Stimulated activated CD4-positive, alpha-beta T cell treated with anti-CD3 and anti-CD28 coated beads, Interleukin-2, amount 100 ng/mL, for 4 hours (primary cell): Measurements from ENCODE around the gene PRELP.
A peak's percentile ranks its signal among the peaks of the same experiment; 100 is the strongest.
"Not testable (repeated sequence)": the region's sequence is repeated elsewhere in the genome, so short reads cannot be mapped to it uniquely, and the experiment has no call there.

ENCODE experiments used
- DNase-seq: peaks from one replicate; pipeline ENCODE4 v3.0.0-alpha.2; 2020; ENCODE audit warnings: low read depth

The PRELP gene

DNA sequence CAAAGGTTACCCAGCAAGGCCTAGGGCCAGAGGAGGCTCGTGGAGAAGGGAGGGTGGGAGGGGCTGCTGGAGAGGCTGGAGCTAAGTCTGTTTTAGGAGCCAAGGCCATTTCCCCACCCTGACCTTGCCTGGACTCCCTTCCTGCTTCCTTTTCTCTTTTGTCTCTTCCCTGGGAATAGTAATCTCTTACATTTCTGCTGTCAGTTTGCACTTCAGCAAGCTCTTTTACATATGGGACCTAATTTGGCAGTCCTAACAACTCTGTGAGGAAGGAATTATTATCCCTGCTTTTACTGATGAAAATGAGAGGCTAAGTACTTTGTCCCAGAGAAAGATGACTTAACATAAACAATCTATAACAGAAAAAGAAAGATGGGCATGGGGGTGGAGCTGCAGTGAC, 32.2 kb downstream of the PRELP start:
- no peak for DNase-seq

DNA sequence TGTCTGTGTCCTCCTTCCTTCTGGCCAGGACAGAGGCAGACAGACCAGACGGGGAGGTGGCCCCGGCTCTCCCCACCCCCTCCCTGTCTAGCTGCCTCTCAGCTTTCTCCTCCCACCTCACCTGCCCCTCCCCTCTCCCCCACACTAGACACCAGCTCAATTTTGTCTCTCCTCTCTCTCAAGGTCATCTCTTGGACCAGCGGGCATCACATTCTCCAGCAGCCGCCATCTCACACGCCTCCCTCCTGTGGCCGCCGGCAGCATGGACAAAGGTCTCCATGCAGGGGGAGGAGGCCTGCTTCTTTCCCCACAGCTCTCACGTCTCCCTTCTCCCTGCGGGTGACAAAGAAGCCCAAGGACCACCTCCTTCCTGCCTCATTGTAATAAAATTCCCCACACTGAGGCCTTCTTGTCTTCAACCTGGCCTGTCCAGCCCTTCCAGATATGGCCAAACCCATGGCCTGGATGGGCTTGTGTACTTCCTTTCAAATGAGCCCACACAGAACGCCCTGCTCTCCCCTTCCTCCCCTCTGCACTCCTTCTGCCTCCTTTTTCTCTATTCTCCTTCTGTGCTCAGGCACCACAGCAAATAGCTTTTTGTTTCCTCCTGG, 33.0 kb downstream of the PRELP start:
- DNase-seq: no peak

DNA sequence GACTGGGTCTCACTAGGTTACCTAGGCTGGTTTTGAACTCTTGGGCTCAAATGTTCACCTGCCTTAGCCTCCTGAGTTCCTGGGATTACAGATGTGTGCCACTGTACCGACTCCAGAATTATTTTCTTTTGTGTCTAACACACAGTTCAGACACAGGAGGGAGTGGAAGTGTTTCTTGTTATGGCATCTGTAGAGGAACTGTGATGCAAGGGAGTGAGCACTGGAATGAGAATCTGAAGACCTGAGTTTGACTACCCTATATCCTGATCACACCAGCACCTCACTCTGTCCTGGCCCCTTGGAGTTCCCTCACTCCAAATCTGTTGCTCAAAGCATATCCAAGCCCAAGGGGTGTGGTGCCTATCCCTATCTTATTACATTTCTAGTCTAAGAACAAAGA, 33.5 kb downstream of the PRELP start:
- no peak for DNase-seq

DNA sequence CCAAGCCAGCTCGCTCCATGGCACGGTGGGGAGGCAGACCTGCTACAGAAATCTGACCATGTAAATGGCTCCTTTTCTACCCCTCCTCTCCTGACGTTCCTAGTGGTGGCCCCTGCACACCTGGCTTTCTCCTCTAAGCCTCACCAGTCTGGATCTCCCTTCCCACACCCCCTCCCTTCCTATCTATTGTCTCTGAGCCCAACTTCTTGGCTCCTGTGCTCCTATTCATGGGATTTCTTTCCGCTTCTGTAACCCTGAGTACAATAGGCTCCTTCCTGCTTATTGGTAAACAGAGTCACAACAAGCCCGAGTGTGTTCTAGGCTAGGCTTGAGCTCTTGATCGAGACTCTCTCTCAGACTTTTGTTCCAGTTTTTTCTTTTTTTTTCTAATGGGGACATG, 35.9 kb downstream of the PRELP start:
- no peak for DNase-seq

DNA sequence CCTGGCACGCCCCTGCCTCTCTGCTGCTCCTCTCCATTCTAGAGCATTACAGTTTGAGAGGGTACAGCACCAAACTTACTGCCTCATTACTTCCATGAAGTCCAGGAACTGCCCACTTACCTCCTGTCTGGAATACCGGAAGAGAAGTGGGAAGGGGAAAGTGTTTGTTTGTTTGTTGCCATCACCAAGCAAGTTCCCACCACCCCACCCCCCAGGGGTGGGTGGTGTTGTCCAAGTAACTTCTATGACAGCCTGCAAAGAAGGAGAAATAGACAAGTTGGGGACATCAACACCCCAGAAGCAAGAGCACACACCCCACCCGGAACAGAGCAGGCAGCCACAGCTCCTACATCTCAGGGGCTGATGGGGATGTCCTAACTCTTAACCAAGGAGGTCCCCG, 36.3 kb downstream of the PRELP start:
- no peak for DNase-seq

DNA sequence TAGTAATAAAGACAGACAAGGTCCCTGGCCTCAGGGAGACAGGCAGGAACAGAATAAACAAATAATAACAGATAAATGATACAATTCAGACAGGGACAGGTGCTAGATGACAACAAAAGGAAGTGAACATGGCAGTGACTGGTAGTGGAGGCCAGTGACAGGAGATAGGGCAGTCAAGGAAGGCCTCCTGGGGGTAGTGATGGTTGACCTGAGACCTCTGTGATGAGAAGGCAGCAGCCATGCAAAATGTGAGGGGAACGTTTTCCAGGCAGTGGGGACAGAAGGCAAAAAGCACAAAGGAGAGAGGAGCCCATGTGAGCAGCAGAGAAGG, 36.9 kb downstream of the PRELP start:
- DNase-seq: no peak

DNA sequence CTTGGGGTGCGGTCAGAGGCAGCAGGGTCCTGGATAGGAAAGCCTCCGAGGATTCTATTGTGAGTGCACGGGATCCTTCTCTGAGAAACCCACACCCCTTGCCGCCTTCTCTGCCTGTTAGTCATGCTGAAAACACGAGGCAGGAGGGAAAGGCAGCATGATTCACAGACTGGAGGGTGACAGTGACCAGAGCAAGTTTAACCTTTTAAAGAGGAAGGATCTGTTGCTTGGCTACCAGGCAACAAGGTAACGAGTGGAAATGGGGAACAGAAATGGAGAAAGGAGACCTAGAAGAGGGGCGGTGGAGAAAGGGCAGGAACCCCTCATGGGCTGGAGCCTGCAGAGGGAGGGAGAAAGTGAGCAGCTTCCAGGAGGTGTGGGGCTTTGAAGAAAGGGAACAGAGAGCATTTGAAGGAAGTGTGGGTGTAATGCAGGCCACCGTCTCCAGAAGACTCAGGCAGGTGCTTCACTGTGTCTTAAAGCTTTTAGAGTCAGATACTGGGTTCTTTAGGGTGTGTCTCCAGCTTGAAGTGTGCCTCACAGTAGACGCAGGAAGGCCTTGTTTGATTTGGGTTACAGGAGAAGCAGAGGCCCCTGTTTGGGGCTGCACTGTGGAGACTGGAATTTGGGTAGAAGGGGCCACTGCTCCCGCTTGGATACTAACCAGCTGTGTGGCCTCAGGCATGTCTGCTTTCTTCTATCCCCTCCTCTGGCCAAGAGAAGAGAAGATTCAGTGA, 37.4 kb downstream of the PRELP start:
- DNase-seq: peak; percentile 51

DNA sequence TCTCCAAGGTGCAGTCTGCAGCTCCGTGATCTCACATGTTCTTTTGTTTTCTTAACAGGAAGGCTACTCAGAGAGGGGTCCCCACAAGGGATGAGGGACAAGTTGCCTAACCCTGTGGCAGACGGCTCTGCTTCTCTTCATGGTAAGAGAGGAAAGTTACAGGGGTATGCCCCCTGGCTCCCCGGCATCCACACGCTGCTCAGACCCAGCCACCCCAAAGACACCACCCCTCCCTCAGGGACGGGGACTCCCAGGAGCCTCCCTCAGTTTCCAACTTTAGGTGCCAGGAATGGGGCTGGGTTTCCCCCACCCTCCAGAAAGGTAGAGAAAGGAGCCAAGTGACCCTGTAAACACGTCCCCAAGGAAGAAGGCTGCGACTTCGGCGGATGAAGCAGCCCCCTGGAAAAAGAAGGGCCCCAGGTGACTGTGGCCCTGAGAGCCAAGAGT, 38.0 kb downstream of the PRELP start:
- no peak for DNase-seq

DNA sequence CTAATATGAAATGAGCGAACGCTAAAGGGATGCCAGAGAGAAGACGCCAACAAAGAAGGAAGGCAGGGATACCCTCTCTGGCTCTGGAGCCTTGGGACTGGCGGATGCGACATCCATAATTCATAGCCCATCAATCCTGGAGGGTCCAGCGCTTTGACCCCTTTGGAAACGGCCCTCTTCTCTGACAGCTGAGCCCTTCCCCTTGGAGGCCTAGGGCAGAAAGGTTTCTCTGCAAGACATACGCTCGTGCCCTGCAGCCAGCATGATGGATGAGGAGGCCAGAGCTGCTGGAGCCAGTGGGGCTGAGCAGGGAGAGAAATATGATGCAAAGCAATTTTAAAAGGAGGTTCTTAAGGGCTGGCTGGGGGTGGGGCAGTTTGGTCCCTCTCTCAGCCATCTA, 40.6 kb downstream of the PRELP start:
- no peak for DNase-seq

DNA sequence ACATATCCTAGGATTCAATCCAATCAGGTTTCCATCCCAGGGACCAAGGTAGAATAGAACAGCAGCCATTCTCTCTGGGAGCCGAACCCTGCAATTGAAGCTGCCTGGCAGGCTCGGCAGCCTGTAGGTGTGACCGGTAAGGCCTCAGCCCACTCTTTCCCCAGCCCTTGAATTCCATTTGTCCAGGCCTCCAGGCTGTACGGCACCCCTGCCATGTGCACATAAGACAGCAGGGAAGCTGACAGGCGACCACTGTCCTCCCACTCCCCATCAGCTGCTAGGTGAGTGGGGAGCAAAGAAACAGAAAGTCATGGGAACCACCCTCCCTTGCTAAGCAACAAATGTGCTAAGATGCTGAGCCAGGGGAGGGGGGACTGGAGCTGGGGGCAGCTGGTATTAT, 41.3 kb downstream of the PRELP start:
- no peak for DNase-seq

DNA sequence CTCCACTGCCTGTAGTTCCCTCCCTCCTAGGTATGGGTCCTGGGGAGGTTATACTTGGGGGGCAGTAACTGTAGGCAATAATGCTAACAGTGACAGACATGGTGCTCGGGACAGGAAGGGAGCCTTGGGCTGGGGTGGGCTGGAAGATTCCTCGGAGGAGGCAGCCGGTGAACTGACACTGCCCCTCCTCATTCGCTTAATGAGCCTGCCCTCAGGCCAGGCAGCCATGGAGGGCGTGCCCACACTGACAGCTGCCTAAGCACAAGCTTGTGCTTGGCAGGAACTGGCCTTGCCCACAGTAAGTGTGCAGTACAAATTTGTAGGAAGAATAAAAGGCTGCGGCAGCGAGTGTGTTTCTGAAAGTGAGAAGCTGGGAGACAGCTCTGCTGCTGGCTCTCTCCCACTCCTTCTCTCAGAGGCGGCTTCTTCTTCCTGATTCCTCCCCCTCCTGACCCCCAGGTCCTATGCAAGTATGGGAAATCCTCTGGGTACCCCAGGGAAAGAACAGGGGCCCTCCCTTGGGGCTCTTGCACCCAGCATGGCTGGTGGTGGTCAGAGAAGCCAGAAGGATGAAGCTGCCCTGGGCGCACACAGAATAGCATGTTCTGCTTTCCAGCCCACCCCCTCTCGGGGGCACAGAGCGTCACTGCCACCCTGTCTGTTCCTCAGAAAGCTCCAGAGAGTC, 42.0 kb downstream of the PRELP start:
- DNase-seq: no peak

DNA sequence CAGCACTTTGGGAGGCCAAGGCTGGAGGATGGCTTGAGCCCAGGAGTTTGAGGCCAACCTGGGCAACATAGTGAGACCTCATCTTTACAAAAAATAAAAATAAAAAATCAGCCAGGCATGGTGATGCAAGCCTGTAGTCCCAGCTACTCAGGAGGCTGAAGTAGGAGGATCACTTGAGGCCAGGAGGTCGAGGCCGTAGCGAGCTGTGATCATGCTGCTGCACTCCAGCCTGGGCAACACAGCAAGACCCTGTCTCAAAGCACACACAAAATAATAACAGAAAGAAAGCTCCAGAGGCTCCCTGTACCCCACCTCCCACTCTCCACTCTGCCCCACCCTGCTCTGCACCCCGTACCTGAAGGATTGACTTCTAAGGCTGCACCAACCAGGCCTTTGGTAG, 42.5 kb downstream of the PRELP start:
- not testable (repeated sequence) for DNase-seq

DNA sequence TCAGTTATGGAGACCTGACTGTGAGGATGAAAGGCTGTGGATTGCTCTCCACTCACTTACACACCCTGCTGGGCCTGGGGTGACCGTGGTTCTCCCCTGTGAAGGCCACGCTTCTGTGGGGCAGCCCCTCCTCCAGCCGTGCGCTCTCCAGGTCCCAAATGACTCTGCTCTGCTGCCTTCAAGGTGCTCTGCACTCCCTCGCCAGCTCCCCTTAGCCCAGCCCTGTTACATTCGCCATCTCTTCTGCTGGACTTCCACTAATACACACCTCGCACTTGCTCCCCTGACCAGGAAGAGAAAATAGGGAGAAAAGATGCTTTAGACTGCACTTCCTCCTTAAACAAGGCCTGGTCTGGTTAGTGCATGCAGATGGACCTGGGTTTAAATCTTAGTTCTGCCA, 42.9 kb downstream of the PRELP start:
- DNase-seq: no peak

DNA sequence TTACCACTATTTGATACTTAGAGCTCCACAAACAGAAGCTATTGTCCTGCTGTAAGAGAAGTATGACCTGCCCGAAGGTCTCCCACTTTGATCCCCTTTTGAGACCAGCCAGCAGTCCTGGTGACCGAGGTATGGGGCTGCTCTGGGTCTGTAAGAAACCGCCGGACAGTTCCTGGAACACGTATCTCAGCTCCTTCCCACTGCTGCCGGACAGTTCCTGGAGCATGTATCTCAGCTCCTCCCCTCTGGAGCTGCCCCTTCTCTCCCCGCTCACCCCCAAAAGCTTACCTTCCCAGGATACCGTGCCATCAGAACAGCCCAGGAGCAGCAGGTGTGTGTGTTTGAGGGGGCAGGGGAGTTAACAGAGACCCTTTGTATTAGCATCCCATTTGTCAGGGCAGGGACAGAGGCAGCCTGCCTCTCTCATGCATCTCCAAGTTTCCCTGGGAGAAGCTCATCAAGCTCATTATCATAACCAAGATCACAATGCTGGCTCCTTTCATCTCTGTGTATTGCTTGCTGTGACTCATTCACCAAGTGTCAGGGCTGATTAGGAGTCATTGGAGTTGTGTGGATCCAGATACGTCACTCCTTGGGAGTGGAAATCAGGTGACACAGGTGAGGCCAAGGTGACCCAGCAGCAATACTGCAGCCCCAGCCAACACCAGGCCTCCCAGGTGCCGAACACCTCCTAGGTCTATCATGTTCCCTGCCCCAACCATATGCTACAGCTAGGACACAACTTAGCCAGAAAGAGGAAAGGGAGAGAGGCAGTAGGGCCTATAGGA, 43.6 kb downstream of the PRELP start:
- DNase-seq: no peak

DNA sequence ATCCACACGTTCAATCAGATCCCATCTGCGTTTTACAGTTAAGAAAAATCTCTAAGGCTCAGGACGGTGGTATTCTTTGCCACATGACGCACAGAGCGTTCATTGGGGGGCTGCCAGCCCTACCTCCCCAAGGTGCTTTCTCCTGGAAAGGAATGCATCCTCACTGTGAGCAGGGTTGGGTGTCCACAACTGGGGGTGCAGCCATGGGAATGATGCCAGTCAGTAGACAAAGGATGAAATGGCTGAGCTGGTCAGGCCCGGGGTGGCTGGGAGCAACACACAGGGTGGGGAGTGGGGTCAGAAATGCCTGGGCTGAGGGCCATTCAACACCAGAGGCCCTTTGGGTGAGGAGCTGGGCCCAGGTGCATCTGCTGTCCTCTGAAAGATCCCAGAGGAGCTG, 44.3 kb downstream of the PRELP start:
- no peak for DNase-seq

DNA sequence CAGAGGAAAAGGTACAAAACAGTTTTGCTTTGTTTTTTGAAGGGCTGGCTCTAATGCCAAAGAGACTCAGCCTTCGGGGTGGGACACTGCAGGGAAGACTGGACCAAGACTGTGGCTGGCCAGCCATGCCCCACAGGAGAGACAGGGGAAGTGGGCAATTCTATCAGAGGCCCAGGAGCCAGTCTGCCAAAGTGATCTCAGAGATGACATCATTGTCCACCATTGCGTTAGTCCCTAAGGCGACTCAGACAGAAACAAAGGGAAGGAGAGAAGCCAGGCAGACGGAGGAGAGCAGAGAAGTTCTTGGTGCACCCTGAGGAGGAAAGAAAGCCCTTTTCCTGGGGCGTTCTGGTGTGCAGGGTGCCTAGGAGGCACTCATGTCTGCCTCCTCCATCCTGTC, 44.7 kb downstream of the PRELP start:
- DNase-seq: no peak

DNA sequence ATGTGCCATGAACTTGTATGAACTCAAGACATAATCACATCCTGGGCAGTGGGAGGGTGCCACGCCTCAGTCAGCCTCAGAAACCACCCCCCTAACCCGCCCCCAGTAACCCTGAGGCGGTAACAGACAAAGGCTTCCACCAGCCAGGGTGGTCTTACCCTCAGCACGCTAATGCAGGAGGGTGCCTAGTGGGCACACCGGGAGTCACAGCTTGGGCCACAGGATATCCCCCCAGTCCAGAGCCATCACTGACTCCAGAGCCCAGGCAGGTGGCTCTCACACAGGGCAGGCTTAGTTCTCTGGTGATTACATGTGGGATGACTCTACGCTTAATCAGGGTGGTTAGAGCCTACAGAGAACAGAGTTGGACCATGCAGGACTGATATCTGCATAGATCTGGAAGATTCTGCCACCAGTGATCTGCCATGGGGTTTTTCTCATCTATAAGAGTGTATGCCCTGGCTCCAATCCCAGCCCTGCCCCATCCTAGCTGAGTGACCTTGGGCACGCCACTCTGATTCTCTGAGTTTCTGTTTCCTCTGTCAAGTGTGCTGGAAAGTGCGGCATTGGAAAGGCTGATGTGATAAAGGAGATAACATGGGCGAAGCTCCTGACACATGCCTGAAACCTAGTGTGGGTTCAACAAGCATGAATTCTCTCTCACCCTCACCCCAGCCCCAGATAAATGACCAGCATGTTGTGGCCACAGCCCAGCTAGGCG, 45.6 kb downstream of the PRELP start:
- DNase-seq: no peak

DNA sequence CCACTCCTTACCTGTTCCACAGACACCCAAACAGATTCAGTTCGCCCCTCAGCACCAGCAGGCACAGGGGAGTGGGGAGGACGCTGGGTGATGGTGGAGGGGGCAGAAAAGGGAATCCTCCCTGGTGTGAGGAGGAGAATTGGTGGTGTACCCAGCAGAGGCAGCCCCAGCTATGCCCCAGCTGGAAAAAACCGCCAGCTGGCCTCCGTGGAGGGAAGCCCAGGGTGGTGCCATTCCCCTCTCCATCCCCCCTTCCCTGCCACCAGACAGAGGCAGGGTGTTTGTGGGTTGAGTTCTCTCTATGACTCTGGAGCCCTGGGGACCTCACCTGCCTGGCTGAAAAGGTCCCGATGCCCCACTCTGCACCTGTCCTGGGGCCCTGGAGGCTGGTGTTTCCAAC, 46.2 kb downstream of the PRELP start:
- DNase-seq: no peak

DNA sequence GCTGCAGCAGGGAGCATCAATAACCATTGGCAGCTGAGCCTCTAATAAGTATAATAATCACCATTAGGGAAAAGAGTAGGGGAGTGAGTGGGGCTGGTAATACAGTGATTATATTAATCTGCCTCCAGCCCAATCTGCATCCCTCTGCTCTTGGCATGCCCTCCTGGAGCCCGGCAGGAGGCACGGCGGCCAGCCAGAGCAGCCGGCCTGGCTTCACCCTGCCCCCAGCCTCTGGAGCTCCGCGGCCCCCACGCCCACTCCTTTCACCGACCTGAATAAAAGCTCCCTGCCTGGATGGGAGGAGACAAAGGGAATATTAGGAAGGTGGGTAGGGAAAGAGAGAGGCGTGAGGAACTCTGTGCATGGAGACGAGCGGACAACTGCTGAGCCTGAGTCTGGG, 46.6 kb downstream of the PRELP start:
- DNase-seq: no peak

DNA sequence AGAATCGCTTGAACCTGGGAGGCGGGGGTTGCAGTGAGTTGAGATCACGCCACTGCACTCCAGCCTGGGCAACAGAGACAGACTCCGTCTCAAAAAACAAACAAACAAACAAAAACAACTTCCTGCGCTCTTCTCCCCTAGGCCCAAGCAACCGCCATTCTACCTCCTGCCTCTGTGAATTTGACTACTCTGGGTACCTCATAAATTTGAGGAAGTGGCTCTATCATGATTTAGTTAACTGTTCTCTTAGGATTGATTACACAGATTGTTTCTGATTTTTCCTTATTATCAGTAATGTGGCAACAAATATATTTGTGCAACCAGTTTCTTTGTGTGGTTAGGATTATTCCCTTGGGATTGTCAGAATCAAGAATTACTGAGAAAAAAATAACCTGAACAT, 48.1 kb downstream of the PRELP start:
- DNase-seq: no peak

DNA sequence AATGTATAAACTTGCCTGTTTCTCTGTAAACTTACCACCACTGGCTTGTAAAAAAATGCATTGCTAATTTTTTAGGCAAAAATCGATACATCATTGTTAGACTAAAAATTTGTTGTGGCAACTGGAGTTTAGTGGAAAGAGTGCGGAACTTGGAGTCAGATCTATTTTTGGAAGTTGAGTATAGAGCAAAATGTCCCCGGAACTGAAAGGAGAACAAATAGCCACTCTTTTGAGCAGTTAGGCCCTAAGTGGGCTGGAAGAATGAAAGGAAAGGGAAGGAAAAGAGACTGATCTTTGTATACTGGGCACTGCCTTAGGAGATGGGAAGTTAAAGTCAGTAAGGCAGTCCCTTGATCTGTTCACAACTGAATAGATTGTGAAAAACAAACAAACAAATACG, 48.5 kb downstream of the PRELP start:
- no peak for DNase-seq

DNA sequence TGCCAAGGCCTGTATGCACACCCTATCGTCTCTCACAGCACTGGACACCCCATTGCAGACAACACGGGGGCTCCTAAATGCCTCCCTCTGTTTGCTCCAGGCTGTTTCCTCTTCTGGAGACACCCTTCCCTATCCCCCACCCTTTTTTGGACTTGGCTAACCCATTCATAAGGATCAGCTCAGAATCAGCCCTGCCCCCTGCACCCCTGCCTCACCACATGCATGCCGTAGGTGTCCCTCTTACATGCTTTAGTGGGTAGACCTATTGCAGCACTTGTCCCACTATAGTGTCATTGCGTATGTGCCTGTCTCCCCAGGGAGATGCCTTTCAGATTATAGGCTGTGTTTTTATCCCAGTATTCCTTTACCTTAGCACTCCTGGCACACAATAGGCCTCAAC, 49.2 kb downstream of the PRELP start:
- DNase-seq: no peak
